Loucy (cell line): ENCODE measurements around the gene PTCSC3.

ENCODE experiments used
- EZH2phosphoT487 ChIP-seq: fragments of 200-600 bp; IDR thresholded peaks from 2 replicates; pipeline ENCODE4 v1.6.1; 2018; ENCODE audit warnings: antibody characterized with exemption, mild to moderate bottlenecking, moderate library complexity, borderline replicate concordance
- TF ChIP-seq, protein P1 (sequence below): fragments of 200-600 bp; sonication (generic); conservative IDR thresholded peaks from 2 replicates; pipeline ENCODE4 v1.5.1; 2014; ENCODE audit warnings: mild to moderate bottlenecking, antibody characterized with exemption, low read length

DNA sequence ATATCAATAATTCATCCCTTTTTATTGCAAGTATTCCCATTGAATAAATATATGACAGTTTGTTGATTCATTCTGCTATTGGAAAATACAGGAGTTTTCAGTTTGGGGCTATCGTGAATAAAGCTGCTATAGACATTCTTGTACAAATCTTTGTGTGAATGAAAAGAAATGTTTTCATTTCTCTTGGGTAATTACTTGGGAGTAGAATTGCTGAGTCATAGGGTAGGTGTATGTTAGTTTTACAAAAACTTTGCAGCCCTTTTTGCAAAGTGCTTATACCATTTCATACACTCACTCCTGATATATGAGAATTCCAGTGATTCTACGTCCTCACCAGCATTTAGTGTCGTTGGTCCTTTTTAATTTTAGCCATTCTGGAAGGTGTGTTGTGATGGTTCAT lies 6.9 kb upstream of the PTCSC3 start:
- no peak for TF ChIP-seq EZH2phosphoT487
- TF ChIP-seq, protein P1, sequence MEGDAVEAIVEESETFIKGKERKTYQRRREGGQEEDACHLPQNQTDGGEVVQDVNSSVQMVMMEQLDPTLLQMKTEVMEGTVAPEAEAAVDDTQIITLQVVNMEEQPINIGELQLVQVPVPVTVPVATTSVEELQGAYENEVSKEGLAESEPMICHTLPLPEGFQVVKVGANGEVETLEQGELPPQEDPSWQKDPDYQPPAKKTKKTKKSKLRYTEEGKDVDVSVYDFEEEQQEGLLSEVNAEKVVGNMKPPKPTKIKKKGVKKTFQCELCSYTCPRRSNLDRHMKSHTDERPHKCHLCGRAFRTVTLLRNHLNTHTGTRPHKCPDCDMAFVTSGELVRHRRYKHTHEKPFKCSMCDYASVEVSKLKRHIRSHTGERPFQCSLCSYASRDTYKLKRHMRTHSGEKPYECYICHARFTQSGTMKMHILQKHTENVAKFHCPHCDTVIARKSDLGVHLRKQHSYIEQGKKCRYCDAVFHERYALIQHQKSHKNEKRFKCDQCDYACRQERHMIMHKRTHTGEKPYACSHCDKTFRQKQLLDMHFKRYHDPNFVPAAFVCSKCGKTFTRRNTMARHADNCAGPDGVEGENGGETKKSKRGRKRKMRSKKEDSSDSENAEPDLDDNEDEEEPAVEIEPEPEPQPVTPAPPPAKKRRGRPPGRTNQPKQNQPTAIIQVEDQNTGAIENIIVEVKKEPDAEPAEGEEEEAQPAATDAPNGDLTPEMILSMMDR: no peak
